ENCODE measurements around the gene C14orf132. TPM values are rescaled to one million over a fixed set of nuclear protein-coding genes. Genes with fewer than 3 reads are reported as not detected.

Gene C14orf132
- total RNA-seq, 2 experiments from 2014 or later: 1.6 to 2.3 TPM

DNA sequence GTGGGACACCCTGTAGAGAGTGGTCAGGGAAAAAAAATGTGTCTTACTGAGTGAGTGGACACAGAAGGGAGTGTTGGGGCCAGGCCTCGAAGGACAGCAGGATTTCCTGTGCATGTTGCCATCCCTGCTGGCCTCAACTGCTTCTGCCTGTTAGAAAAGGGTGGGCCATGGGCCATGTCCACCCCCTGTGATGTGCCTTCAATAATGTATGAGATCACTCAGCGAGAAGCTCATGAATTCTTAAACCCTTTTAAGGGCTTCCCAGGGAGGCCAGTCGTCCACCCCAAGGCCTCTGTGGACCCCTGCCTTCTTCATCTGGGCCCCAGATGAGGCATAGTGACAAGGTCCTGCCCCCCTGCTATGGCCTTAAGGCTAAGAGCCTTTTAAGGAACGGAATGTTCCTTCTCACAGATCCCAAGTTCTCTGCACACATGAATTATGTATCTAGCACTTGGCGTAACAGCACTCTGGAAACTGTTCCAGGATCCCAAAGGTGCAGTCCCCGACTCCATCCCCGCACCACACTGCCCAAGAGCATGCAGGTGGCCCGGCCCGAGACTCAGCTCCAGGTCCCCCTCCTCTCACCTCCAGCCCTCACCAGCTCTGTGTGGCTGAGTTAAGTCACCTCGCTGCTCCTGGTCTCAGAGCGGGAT is 8.9 kb upstream of the C14orf132 start:
- ATAC-seq: no peak
- ChIA-PET POLR2A (no interaction called here), CTCF (no interaction called here)
- peaks cover 2% of the 10 kb centered on the region for H3K27me3 Mint-ChIP-seq
- H3K4me1 Mint-ChIP-seq (ENCODE audit: low read depth): peaks cover 11% of the 10 kb centered on the region
- no peak for TF ChIP-seq CTCF (IDR thresholded peaks at IDR 0.05)
- no peak for DNase-seq
- no peak overlapping the region for H3K4me3 Mint-ChIP-seq
- no peaks in the 10 kb centered on the region for H3K36me3 Mint-ChIP-seq (ENCODE audit: low read depth)
- no peak overlapping the region for H3K27ac Mint-ChIP-seq
- intact Hi-C loops (cut with micrococcal nuclease): no loop called here
- no peaks in the 10 kb centered on the region for H3K9me3 Mint-ChIP-seq

DNA sequence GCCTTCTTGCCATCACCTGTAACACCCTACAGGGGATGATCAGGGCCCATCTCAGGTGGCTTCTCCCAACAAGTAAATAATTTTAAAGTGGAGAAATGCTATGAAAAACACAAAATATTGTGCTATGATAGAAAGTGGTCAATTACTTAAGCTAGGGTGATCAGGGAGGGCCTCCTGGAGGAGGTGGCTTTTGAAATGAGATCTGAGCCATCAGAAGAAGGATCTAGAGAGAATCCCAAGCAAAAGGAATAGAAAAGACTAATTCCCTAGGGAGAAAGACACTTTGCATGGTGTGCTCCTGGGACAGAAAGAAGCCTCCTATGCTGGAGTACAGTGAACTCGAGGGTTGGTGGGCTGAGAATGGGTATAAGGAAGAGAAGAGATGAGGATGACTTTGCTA is 7.5 kb upstream of the C14orf132 start:
- DNase-seq: no peak
- intact Hi-C loops (cut with micrococcal nuclease): no loop called here
- H3K36me3 Mint-ChIP-seq (ENCODE audit: low read depth): no peaks in the 10 kb centered on the region
- no peak overlapping the region for H3K4me3 Mint-ChIP-seq
- ATAC-seq: no peak
- no peaks in the 10 kb centered on the region for H3K9me3 Mint-ChIP-seq
- no peak for TF ChIP-seq CTCF (IDR thresholded peaks at IDR 0.05)
- H3K27me3 Mint-ChIP-seq: peaks cover 2% of the 10 kb centered on the region
- CTCF ChIA-PET: no interaction called here
- H3K4me1 Mint-ChIP-seq (ENCODE audit: low read depth): peaks cover 11% of the 10 kb centered on the region
- POLR2A ChIA-PET: interaction anchor here (1.4 kb wide), 1 partner anchor 8 kb away, joined by 3 read pairs; no protein-coding TSS in a partner anchor
- no peak overlapping the region for H3K27ac Mint-ChIP-seq

GRCh38 chr14:96035456-96035855 is 3.7 kb upstream of the C14orf132 start:
- no peaks in the 10 kb centered on the region for H3K9me3 Mint-ChIP-seq
- intact Hi-C loops (cut with micrococcal nuclease): no loop called here
- H3K27ac Mint-ChIP-seq: no peak overlapping the region
- H3K4me3 Mint-ChIP-seq: no peak overlapping the region
- no peaks in the 10 kb centered on the region for H3K36me3 Mint-ChIP-seq (ENCODE audit: low read depth)
- ChIA-PET POLR2A (no interaction called here), CTCF (no interaction called here)
- H3K27me3 Mint-ChIP-seq: peaks cover 28% of the 10 kb centered on the region
- DNase-seq (no peak), ATAC-seq (no peak)
- no peak for TF ChIP-seq CTCF (IDR thresholded peaks at IDR 0.05)
- peaks cover 11% of the 10 kb centered on the region for H3K4me1 Mint-ChIP-seq (ENCODE audit: low read depth)

GRCh38 chr14:96037891-96038557 is 1.1 kb upstream of the C14orf132 start:
- ATAC-seq (no peak), DNase-seq (no peak)
- ChIA-PET POLR2A (no interaction called here), CTCF (no interaction called here)
- Mint-ChIP-seq H3K4me3 (no peak overlapping the region), H3K27ac (no peak overlapping the region), H3K9me3 (no peaks in the 10 kb centered on the region), H3K36me3 (ENCODE audit: low read depth) (no peaks in the 10 kb centered on the region), H3K27me3 (peaks cover 48% of the 10 kb centered on the region), H3K4me1 (ENCODE audit: low read depth) (peaks cover 11% of the 10 kb centered on the region)
- TF ChIP-seq CTCF (IDR thresholded peaks at IDR 0.05): no peak
- intact Hi-C loops (cut with micrococcal nuclease): no loop called here

DNA sequence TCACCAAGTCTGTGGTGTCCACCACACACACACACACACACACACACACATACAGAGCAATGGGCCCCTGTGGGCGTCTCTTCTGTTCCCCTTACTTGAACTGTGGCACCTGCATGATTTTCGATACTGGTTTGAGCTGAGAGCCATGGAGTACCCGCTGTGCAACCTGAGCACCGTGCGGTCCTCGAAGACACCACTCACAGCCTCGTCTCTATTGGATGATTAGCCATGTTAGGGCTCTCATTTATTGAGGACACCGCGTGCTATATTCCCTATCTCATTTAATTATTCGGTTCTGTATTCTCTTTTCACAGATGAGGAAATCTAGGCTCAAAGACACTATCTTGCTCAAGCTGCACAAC is 623 bp upstream of the C14orf132 start:
- H3K27me3 Mint-ChIP-seq: peaks cover 50% of the 10 kb centered on the region
- no peak overlapping the region for H3K27ac Mint-ChIP-seq
- H3K36me3 Mint-ChIP-seq (ENCODE audit: low read depth): no peaks in the 10 kb centered on the region
- DNase-seq: peak; percentile 29
- ChIA-PET CTCF (no interaction called here), POLR2A (no interaction called here)
- peaks cover 11% of the 10 kb centered on the region for H3K4me1 Mint-ChIP-seq (ENCODE audit: low read depth)
- ATAC-seq: no peak
- TF ChIP-seq CTCF (IDR thresholded peaks at IDR 0.05): no peak
- no peaks in the 10 kb centered on the region for H3K9me3 Mint-ChIP-seq
- intact Hi-C loops (cut with micrococcal nuclease): no loop called here
- H3K4me3 Mint-ChIP-seq: peak overlapping the region; percentile 68
